HepG2 (cell line): Measurements from ENCODE around the gene CASKIN2. TPM values are rescaled to one million over a fixed set of nuclear protein-coding genes. Genes with fewer than 3 reads are reported as not detected.

ENCODE experiments used
- CBFB ChIP-seq: sonication (generic); formaldehyde crosslinking; IDR thresholded peaks from 2 replicates; pipeline ENCODE4 v1.4.0; 2020; ENCODE audit warnings: missing genetic modification reagents
- HNF4A ChIP-seq: sonication (generic); formaldehyde crosslinking; IDR thresholded peaks from 2 replicates; pipeline ENCODE4 v1.4.0; 2020; ENCODE audit warnings: missing genetic modification reagents
- IRF1 ChIP-seq: sonication (generic); formaldehyde crosslinking; IDR thresholded peaks from 2 replicates; pipeline ENCODE4 v1.4.0; 2020; ENCODE audit warnings: low read depth, mild to moderate bottlenecking, missing genetic modification reagents
- KDM2A ChIP-seq: sonication (generic); formaldehyde crosslinking; IDR thresholded peaks from 2 replicates; pipeline ENCODE4 v1.4.0; 2020; ENCODE audit warnings: low read depth, missing genetic modification reagents, borderline replicate concordance
- LRRFIP1 ChIP-seq: sonication (generic); formaldehyde crosslinking; conservative IDR thresholded peaks from 2 replicates; pipeline ENCODE4 v1.4.0; 2020; ENCODE audit warnings: missing genetic modification reagents
- MYC ChIP-seq: sonication (generic); formaldehyde crosslinking; IDR thresholded peaks from 2 replicates; pipeline ENCODE4 v1.9.0; 2021; ENCODE audit warnings: missing genetic modification reagents, borderline replicate concordance
- PRDM15 ChIP-seq: sonication (generic); formaldehyde crosslinking; IDR thresholded peaks from 2 replicates; pipeline ENCODE4 v1.4.0; 2020; ENCODE audit warnings: missing genetic modification reagents
- REPIN1 ChIP-seq: sonication (generic); formaldehyde crosslinking; IDR thresholded peaks from 2 replicates; pipeline ENCODE4 v1.8.0; 2022; ENCODE audit warnings: missing genetic modification reagents, low read depth, mild to moderate bottlenecking, borderline replicate concordance
- TBX2 ChIP-seq: sonication (generic); formaldehyde crosslinking; IDR thresholded peaks from 2 replicates; pipeline ENCODE4 v1.5.0; 2020; ENCODE audit warnings: missing genetic modification reagents, mild to moderate bottlenecking, borderline replicate concordance
- TBX3 ChIP-seq: fragments of 450-650 bp; IDR thresholded peaks from 2 replicates; pipeline ENCODE4 v1.6.1; 2017; ENCODE audit warnings: antibody characterized with exemption, mild to moderate bottlenecking, inconsistent platforms, borderline replicate concordance
- TERF1 ChIP-seq: sonication (generic); formaldehyde crosslinking; IDR thresholded peaks from 2 replicates; pipeline ENCODE4 v1.8.0; 2022; ENCODE audit warnings: mild to moderate bottlenecking, missing genetic modification reagents, moderate library complexity
- XRCC5 ChIP-seq: fragments of 200-400 bp; formaldehyde crosslinking; optimal IDR thresholded peaks from 2 replicates; pipeline ENCODE3; 2017; ENCODE audit warnings: mild to moderate bottlenecking, low read length
- ZNF30 ChIP-seq: sonication (generic); formaldehyde crosslinking; IDR thresholded peaks from 2 replicates; pipeline ENCODE4 v1.5.0; 2020; ENCODE audit warnings: mild to moderate bottlenecking, missing genetic modification reagents
- ZNF414 ChIP-seq: sonication (generic); formaldehyde crosslinking; IDR thresholded peaks from 2 replicates; pipeline ENCODE4 v1.5.0; 2020; ENCODE audit warnings: missing genetic modification reagents
- ZNF430 ChIP-seq: sonication (generic); formaldehyde crosslinking; IDR thresholded peaks from 2 replicates; pipeline ENCODE4 v1.9.0; 2021; ENCODE audit warnings: mild to moderate bottlenecking, missing genetic modification reagents
- ZNF580 ChIP-seq: IDR thresholded peaks from 2 replicates; pipeline ENCODE4 v1.6.1; 2016; ENCODE audit warnings: low read depth, borderline replicate concordance
- ZNF792 ChIP-seq: IDR thresholded peaks from 2 replicates; pipeline ENCODE4 v1.6.1; 2016
- polyA plus RNA-seq, 8 experiments: library from polyadenylated mRNA; depleted of rRNA in 3 of 8; stranded (reverse) in 7 of 8; unstranded in 1 of 8; fragments of >200 nt; fragmentation: Illumina TruSeq in 4 of 8; extraction: Trizol in 4 of 8; gene quantifications; 2 replicates each; pipeline versions ENCODE4 v1.2.1 to v1.2.3, GENCODE V29; 2011 to 2016; ENCODE audit warnings: low read depth in 4 of 8, missing spikeins in 1 of 8, mixed read lengths in 1 of 8; ENCODE audit not compliant: insufficient read depth in 1 of 8
- total RNA-seq, 5 experiments: library from RNA; depleted of rRNA; stranded (reverse); fragments of >200 nt; fragmentation: Illumina TruSeq; extraction: Trizol; gene quantifications; 2 replicates each; pipeline ENCODE4 v1.2.3, GENCODE V29; 2016; ENCODE audit warnings: low read depth in 1 of 5

CASKIN2 gene
- total and polyA plus RNA-seq, 2 of the 13 experiments (the other 11 are each of a cell fraction or from before 2014, with no cell fraction given) = 5.2 to 7.8 TPM

- TF ChIP-seq PRDM15 (CRISPR knock-in tag) = no peak
- peak; percentile 43; the same call in 1 of the 2 replicates for TF ChIP-seq TBX3
- no peak for TF ChIP-seq ZNF30
- TF ChIP-seq CBFB = no peak
- TF ChIP-seq ZNF414 (CRISPR knock-in tag) = 0 out of 2 replicates have a peak, but pooled peaks have one; percentile 35
- TF ChIP-seq TERF1 (CRISPR knock-in tag) = no peak
- TF ChIP-seq MYC = peak; percentile 50; the same call in 1 of the 2 replicates
- 0 out of 2 replicates have a peak, but pooled peaks have one; percentile 30 for TF ChIP-seq ZNF792 (CRISPR knock-in tag)
- TF ChIP-seq IRF1 = no peak
- peak; percentile 54 for TF ChIP-seq HNF4A (CRISPR knock-in tag)
- TF ChIP-seq ZNF580 = peak; percentile 70; the same call in 1 of the 2 replicates
- TF ChIP-seq KDM2A = peak; percentile 56; the same call in 1 of the 2 replicates
- TF ChIP-seq TBX2 (CRISPR knock-in tag) = peak; percentile 30; the same call in 1 of the 2 replicates
- no peak for TF ChIP-seq LRRFIP1
- TF ChIP-seq ZNF430 (CRISPR knock-in tag) = no peak
- peak; percentile 46; the same call in 1 of the 2 replicates for TF ChIP-seq REPIN1 (CRISPR knock-in tag)
- TF ChIP-seq XRCC5 = peak; percentile 90
Measured at GRCh38 chr17:75504347-75505151, 10.8 kb downstream of the CASKIN2 start (continued).
